Measurements from ENCODE around the gene SUCLG1. TPM values are rescaled to one million over a fixed set of nuclear protein-coding genes. Genes with fewer than 3 reads are reported as not detected.
"Not testable (repeated sequence)": the region's sequence is repeated elsewhere in the genome, so short reads cannot be mapped to it uniquely, and the experiment has no call there.

Gene SUCLG1
- polyA plus RNA-seq, 1 experiment, result 73.9 TPM

DNA sequence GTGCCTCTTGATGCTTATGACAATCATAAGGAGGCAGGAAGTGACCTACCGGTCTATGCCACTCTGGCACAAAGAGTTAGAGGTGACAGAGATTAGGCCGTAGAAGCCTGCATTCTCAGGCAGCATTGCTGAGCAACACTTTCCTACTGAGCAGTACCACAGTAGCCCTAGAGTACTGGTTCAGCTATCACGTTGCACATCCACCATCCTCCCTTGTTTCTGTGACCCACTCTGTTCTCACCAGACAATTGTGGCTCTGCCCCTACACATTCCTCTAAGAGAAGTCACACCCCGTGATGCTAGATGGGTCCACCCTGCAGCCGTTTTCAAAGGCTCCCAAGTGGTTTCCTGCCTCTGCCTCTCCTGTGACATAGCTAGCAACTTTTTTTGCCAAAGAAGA, 22.6 kb upstream of the SUCLG1 start:
- peaks cover 7% of the 10 kb centered on the region for H3K9me3 ChIP-seq (ENCODE audit: control insufficient read depth, insufficient read depth, low read length)
- H3K27me3 ChIP-seq (ENCODE audit: control insufficient read depth, insufficient read depth, low read length), result no peaks in the 10 kb centered on the region
- TF ChIP-seq, protein P1, sequence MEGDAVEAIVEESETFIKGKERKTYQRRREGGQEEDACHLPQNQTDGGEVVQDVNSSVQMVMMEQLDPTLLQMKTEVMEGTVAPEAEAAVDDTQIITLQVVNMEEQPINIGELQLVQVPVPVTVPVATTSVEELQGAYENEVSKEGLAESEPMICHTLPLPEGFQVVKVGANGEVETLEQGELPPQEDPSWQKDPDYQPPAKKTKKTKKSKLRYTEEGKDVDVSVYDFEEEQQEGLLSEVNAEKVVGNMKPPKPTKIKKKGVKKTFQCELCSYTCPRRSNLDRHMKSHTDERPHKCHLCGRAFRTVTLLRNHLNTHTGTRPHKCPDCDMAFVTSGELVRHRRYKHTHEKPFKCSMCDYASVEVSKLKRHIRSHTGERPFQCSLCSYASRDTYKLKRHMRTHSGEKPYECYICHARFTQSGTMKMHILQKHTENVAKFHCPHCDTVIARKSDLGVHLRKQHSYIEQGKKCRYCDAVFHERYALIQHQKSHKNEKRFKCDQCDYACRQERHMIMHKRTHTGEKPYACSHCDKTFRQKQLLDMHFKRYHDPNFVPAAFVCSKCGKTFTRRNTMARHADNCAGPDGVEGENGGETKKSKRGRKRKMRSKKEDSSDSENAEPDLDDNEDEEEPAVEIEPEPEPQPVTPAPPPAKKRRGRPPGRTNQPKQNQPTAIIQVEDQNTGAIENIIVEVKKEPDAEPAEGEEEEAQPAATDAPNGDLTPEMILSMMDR (IDR thresholded peaks at IDR 0.05; ENCODE audit: low read depth, low read length), result no peak
- no peak overlapping the region for H3K4me3 ChIP-seq (ENCODE audit: low read depth, low read length)
- ChIA-PET CTCF (interaction anchor here (0.7 to 1.4 kb wide), 2 partner anchors 13 to 398 kb away, joined by 3 read pairs; no protein-coding TSS in a partner anchor), POLR2A (interaction anchor here (0.7 kb wide), 1 partner anchor 14 kb away, joined by 3 read pairs; no protein-coding TSS in a partner anchor)
- no peak overlapping the region for H3K27ac ChIP-seq (ENCODE audit: low read depth, low read length)
- no peak for DNase-seq (ENCODE audit: low read depth, low spot score)

DNA sequence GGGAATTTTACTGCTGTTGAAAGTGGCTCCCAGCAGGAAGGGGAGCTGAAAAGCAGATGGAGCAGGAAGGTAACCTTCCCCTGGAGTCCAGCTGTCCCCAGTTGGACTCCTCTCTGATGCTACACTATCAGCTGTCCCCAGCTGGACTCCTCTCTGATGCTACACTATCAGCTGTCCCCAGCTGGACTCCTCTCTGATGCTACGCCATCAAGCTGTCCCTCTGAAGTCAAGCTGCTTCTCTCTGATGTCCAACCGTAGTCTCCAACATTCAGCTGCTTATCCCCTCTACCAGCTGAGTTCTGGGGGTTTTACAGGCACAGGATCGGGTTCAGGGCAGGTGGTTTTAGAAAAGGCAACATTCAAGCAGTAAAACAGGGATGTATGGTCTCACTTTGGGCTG, 19.8 kb upstream of the SUCLG1 start:
- TF ChIP-seq, protein P1 (IDR thresholded peaks at IDR 0.05; ENCODE audit: low read depth, low read length), result no peak
- no peak for DNase-seq (ENCODE audit: low read depth, low spot score)
- no peak overlapping the region for H3K27ac ChIP-seq (ENCODE audit: low read depth, low read length)
- H3K27me3 ChIP-seq (ENCODE audit: control insufficient read depth, insufficient read depth, low read length), result no peaks in the 10 kb centered on the region
- CTCF ChIA-PET, result no interaction called here
- POLR2A ChIA-PET, result no interaction called here
- peaks cover 8% of the 10 kb centered on the region for H3K9me3 ChIP-seq (ENCODE audit: control insufficient read depth, insufficient read depth, low read length)
- H3K4me3 ChIP-seq (ENCODE audit: low read depth, low read length), result no peak overlapping the region

- Histone ChIP-seq H3K27ac (ENCODE audit: low read depth, low read length) (no peak overlapping the region), H3K9me3 (ENCODE audit: control insufficient read depth, insufficient read depth, low read length) (peaks cover 8% of the 10 kb centered on the region), H3K4me3 (ENCODE audit: low read depth, low read length) (no peak overlapping the region), H3K27me3 (ENCODE audit: control insufficient read depth, insufficient read depth, low read length) (no peaks in the 10 kb centered on the region)
- DNase-seq (ENCODE audit: low read depth, low spot score), result no peak
- CTCF ChIA-PET, result no interaction called here
- POLR2A ChIA-PET, result no interaction called here
- TF ChIP-seq, protein P1 (IDR thresholded peaks at IDR 0.05; ENCODE audit: low read depth, low read length), result no peak
Measured at GRCh38 chr2:84477886-84478285, 18.8 kb upstream of the SUCLG1 start.

DNA sequence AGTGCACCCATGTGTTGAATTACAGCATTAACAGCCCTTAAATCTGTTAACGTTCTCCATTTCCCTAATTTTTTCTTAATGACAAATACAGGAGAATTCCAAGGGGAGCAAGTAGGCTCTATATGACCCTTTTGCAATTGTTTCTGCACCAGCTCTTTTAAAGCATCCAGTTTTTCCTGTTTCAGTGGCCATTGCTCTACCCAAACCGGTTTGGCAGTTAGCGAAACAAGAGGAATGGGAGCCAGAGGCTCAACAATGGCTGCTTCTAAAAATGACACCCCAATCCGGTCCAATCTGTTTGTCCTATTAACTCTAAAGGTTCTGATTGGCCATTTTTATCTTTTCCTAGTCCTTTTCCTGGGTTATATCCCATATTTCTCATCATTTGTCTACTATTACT, 15.1 kb upstream of the SUCLG1 start:
- TF ChIP-seq, protein P1 (IDR thresholded peaks at IDR 0.05; ENCODE audit: low read depth, low read length), result no peak
- peaks cover 8% of the 10 kb centered on the region for H3K9me3 ChIP-seq (ENCODE audit: control insufficient read depth, insufficient read depth, low read length)
- H3K4me3 ChIP-seq (ENCODE audit: low read depth, low read length), result no peak overlapping the region
- POLR2A ChIA-PET, result no interaction called here
- CTCF ChIA-PET, result no interaction called here
- H3K27me3 ChIP-seq (ENCODE audit: control insufficient read depth, insufficient read depth, low read length), result no peaks in the 10 kb centered on the region
- DNase-seq (ENCODE audit: low read depth, low spot score), result no peak
- no peak overlapping the region for H3K27ac ChIP-seq (ENCODE audit: low read depth, low read length)

- CTCF ChIA-PET, result interaction anchor here (0.6 kb wide), 2 partner anchors 104 to 1974 kb away, joined by 3 read pairs; no protein-coding TSS in a partner anchor
- TF ChIP-seq, protein P1 (IDR thresholded peaks at IDR 0.05; ENCODE audit: low read depth, low read length), result no peak
Measured at GRCh38 chr2:84472856-84473565, 13.9 kb upstream of the SUCLG1 start.

GRCh38 chr2:84472423-84472822, 13.3 kb upstream of the SUCLG1 start:
- H3K27me3 ChIP-seq (ENCODE audit: control insufficient read depth, insufficient read depth, low read length); H3K4me3 ChIP-seq (ENCODE audit: low read depth, low read length); H3K9me3 ChIP-seq (ENCODE audit: control insufficient read depth, insufficient read depth, low read length); H3K27ac ChIP-seq (ENCODE audit: low read depth, low read length); DNase-seq (ENCODE audit: low read depth, low spot score): not testable (repeated sequence)
- ChIA-PET CTCF (interaction anchor here (0.6 kb wide), 2 partner anchors 105 to 1975 kb away, joined by 3 read pairs; no protein-coding TSS in a partner anchor), POLR2A (interaction anchor here (0.6 kb wide), 1 partner anchor 13 kb away, joined by 3 read pairs; no protein-coding TSS in a partner anchor)

More at GRCh38 chr2:84472856-84473565, 13.9 kb upstream of the SUCLG1 start:
- POLR2A ChIA-PET, result interaction anchor here (0.6 kb wide), 1 partner anchor 14 kb away, joined by 3 read pairs; no protein-coding TSS in a partner anchor
- no peak for DNase-seq (ENCODE audit: low read depth, low spot score)
- Histone ChIP-seq H3K27me3 (ENCODE audit: control insufficient read depth, insufficient read depth, low read length) (no peaks in the 10 kb centered on the region), H3K27ac (ENCODE audit: low read depth, low read length) (no peak overlapping the region), H3K9me3 (ENCODE audit: control insufficient read depth, insufficient read depth, low read length) (peaks cover 8% of the 10 kb centered on the region), H3K4me3 (ENCODE audit: low read depth, low read length) (no peak overlapping the region)

Measured in AG04450 (cell line).